ENCODE results near the gene RNF207.

RNF207 gene

DNA sequence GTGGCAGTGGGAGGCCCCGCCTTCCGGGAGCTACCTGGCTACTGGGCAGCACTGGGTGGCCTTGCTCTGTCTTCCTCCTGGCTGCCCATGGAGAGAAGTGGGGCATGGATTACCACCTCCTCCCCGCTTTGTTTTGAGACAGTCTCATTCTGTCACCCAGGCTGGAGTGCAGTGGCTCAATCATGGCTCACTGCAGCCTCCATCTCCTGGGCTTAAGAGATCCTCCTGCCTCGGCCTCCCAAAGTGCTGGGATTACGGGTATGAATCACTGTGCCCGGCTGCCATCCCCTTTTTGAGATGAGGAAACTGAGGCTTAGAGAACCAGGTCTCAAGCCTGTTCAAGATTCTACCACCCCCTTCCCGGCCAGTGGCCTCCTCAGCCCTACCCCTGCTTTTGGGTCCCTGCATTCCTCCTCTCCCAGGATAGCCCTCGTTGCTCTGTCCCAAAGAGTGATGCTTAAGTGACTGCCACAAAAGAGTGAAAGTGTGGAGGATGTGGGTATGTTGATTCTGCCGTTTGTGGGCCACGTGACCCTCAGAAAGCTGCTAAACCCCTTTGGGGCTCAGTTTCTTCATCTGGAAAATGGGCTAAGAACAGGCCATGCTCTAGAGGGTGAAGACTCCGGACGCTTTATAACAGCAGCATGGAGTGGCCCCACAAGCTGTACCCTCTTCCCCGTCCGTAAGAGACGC is 45.9 kb downstream of the RNF207 start:
- no peak for DNase-seq

DNA sequence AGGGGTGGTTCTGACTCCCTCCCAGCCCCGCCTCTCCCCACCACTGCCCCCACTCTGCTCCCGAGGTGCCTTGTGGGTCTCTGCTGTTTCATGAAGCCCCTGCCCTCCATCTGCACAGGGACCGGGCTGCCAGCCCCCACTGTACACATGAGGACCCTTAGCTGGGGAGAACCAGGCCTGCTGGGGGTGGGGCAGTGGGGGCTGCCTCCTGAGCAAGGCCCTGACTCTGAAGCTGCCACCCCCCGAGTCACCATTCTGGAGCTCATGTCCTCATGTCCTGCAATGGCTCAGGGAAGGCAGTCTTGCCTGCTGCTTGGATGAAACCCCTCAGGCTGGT is 46.4 kb downstream of the RNF207 start:
- DNase-seq: no peak

DNA sequence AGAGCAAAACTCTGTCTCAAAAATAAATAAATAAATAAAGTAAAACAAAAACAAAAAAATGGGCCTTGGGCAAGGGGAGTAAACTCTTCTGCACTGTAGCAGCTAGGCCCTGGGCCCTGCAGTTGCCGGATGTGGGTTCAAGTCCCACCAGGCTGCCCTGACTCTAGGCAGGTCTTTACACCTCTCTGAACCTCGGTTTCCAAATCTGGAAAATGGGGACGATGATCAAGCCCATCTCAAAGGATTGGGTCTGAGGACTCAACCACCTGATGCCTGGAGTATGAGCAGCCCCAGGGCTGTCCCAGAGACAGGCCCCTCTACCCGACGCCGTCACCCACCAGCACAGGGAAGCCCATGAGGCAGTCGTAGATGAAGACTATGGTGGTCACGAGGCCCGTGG is 47.5 kb downstream of the RNF207 start:
- no peak for DNase-seq

DNA sequence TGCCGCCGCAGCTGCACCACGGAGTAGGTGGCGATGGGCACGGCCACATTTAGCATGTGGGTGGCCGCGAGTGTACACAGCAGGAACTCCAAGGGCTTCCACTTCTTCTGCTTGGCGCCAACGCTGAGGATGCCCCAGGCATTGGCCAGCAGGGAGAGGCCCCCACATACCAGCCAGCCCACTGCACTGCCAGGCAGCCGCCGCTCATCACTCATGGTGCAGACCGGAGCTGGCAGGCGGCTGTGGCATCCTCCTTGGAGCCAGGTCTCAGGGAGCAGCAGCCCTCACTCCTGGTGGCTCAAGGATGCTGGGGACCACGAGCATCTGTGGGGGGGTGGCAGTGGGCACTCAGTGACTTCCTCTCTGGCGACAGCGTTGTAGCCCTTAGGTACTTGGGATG is 48.8 kb downstream of the RNF207 start:
- DNase-seq: no peak

DNA sequence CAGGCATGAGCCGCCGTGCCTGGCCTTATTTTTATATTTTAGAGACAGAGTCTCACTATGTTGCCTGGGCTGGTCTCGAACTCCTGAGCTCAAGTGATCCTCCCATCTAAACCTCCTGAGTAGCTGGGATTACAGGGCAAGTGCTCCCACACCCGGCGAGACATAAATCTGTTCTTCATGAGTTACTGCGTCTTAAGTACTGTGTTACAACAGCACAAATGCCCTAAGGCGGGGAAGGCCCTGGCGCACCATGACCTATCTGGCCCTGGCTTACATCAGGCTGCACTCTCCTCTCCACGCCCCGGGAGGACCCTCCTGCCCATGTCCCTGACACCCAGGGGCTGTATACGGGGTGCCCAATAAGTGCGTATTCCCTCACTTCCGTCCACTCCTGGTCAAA is 50.7 kb downstream of the RNF207 start:
- DNase-seq: no peak

DNA sequence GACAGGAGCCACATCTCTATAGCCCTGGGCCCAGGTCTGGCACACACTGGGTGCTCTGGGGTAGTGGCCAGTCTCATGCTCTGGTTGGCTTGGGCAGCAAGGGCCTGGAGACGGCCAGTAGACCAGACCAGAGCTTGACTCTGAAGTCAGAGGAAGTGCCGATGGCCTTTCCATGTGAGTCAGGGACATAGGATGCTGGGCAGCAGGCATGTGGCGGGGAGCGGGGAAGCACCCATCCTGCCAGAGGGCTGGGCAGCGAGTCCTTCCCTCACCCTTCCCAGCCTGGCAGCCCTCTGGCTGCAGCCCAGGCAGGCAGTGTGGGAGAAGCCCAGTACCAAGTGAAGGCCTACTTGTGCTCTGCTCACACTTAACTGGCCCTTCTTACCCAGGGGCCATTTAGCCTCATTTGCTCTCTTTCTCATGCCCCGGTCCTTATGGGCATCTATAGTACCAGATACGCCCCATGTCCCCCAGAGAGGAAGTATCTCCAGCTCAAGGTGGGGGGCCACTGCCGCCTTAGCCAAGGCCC is 51.7 kb downstream of the RNF207 start:
- no peak for DNase-seq

DNA sequence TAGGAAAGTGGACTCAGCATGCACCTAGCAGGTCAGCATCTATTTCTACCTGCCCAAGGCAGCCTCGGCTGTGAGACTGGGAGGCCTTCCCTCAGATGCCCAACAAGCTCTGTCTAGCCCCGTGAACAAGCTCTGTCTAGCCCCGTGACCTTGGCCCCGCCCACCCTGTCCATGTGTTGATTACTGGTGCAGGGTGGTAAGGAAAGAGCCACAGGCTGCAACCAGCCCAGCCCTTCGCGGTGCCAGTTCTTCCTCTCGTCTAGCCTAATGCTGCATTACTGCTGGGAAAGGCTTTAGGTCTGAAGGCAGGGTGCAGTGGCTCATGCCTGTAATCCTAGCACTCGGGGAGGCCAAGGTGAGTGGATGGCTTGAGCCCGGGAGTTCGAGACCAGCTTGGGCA is 52.8 kb downstream of the RNF207 start:
- DNase-seq: no peak

DNA sequence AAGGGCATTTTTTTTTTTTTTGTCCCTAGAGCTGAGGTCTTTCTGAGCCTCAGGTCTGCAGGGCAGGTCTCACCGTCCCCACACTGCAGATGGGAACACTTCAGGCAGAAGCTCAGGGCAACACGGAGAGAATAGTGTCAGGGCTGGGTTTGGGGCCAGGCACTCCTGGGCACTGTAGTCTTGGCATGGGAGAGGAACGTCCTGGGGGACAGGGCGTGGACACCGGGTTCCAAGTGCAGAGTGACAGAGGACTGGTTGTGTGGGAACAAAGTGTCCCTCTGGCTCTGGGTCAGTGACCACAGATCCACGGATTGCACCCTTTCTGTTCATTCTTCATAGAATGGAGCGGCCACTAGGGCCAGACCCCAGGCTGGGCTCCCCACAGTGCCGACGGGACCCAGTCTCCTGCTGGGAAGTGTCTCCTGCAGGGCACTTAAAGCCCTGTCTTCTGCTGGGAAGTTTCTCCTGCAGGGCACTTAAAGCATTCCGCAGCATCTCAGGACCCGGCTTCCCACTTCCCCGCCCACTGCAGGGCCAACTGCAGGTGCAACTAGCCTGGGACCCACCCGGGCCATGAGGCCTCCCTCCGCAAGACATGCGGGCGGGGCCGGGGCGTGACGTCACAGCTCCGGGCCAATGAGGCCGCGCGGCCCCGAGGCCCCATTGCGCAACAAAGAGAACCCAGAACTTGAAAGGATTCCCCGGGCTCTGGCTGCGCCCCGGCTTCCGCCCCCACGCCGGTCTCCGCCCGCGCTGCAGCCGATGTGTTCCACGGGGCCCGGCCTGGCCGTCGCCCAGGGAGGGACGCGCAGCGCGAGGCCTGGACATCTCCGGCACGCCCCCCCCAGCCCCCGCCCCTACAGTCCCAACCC is 53.8 kb downstream of the RNF207 start:
- no peak for DNase-seq

DNA sequence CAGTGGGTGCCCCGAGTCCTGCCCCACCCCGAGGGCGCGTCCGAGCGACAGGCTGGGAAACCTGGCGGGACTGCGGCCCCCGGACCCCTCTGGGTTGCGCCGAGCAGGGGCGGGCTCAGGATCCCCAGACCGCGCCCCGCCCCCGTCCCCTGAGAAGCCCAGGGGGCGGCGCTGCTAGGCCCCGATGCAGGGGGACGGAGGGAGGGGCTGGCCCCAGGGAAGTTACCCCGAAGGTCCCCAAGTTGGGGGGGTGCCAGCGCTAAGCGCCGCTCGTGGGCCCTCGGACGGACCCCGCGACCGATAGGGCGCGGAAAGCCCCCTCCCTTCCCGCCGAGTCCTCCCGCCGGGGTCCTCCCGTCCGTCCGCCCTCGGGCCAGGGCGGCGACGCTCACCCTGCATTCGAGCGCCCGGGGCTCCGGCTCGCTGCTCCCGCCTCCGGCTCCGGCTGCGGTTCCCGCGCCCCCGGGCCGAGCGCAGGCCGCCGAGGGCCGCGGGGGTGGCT is 54.6 kb downstream of the RNF207 start:
- no peak for DNase-seq

DNA sequence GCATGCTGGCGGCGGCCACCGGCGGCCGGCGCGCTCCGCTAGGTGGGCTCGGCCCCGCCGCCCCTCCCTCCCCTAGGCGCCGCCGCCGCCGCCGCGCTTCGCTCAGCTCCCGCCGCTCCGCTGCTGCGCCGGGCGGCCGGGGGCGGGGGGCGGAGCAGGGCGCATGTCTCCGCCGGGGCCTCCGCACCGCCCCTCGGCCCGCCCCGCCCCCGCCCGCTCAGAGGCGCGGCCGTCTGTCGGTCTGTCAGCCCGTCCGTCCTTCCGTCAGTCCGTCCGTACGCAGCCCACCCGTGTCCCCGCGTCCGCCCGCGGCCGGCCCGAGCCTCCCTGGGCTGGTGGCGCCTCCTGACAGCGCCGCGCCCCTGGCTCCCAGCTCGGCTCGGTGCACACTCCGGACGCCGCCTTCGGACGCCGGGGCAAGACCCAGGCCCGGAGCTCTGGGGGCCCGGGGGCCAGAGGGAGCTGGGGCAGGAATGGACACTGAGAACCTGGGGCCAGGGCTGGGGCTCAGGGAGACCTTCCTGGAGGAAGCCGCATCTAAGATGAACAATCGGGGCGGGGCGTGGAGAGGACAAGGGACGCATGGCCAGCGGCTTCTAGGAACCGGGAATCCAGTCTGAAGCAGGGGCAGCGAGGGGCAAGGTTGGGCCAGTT is 55.2 kb downstream of the RNF207 start, which contains the start of gene GPR153:
Gene GPR153 (minus strand): TSS at position 138 of the 654 bp plus-strand sequence. CDS start 6,193 bp downstream, outside the sequence.
- no peak for DNase-seq

DNA sequence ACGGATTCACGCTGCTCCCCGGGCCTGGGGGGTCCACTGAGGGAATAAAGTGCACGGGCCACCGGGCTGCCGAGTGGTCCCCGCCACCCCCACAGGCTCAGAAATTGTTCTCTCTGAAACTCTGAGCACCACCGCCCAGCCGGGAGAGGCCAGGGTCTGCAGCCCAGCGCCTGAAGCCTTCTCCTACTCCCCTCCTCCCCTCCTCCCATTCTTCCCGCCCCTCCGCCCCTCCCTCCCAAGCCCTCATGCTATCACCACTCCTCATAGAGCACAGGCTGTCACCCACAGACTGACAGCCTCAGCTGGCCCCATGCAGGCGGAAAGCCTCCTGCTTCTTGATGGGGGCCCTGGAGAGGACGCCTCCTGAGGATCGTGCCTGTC is 55.7 kb downstream of the RNF207 start:
- DNase-seq: peak; percentile 37

DNA sequence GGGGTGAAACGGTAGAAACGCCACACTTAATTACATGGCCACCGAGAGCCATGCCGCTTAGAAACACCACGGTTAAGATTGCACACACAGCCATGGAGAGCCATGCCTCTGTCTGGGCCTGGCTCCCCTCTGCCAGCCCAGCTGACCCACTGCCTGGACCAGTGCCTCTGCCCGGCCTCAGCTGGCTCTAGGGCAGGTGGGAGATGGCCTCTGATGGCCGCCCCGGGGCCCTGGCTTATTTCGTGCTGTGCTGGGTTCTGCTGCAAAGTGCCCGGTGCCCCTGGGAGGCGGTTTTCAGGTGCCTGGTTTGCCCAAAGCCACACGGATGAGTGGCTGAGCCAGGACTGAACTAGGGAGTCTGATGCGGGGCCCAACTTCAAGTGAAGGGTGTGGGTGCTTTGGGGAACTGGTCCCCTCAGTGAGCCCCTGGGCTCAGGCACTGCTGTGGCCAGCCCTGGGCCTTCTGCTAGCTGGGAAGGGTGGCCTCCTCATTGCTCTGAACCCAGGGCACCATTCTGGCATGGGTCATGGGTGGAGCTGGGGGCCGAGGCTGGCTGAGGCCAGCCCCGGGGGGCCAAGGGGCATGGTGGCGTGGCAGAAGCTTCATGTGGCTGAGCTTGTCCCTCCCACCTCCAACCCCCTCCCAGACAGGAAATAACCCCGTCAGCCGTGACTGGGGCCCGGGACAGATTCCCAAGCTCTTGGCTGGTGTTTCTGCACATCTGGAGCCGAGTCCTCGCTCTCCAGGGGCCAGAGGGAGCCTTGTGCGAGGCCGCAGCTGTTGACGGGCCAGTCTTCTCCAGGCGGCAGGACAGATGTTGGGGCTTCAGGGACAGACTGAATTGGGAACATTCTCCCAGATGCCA is 56.9 kb downstream of the RNF207 start:
- DNase-seq: no peak

DNA sequence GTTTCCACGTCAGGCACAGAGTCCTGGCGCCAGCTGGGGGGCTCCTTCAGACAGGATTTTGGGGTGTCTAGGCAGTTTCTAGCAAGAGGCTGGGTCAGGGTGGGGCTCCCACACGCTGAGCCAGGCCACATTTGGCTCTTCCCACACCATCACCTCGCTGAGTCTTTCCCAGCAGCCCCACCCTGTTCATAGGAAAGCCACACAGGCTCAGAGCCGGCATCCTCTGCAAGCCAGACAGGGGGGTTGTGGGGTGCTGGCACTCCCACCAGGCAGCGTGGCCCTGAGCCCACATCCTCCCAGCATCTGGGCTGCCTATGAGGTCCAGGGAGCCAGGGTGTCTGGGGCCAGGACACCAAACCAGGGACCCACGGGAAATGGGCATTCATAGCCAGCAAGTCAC is 57.8 kb downstream of the RNF207 start:
- no peak for DNase-seq

DNA sequence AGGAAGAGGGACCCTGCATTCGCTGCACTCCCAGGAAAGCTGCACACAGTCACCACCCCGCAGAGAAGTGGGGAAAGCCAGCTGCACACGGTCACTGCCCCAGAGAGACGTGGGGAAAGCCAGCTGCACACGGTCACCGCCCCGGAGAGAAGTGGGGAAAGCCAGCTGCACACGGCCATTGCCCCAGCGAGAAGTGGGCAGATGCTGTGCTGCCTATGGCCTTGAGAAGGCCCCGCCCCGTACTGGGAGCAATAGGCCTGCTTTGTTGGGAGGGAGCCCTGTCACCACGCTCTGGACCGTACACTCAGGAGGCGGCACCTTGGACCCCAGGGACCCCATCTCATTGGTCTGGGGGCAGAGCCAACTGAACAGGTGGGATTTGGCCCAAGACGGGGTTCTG is 59.2 kb downstream of the RNF207 start:
- DNase-seq: no peak

DNA sequence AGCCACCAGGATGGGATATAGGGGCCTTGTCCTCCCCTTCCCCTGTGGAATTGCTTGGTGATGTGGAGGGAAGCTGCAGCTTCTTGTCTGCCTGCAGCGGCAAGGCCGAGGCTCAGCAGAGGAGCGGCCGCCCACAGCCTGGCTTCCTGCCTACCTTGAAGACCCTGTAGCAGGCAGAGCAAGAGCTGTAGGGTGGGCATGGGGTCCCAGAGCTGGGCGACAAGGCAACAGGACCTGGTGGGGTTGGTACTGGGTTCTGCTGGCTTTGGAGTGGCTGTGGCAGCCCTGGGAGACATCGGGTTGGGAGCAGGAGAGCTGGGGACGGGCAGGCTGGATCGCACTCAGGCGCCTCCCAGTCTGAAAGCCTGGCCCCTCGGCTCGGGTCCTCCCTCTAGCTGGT is 60.7 kb downstream of the RNF207 start:
- DNase-seq: no peak

DNA sequence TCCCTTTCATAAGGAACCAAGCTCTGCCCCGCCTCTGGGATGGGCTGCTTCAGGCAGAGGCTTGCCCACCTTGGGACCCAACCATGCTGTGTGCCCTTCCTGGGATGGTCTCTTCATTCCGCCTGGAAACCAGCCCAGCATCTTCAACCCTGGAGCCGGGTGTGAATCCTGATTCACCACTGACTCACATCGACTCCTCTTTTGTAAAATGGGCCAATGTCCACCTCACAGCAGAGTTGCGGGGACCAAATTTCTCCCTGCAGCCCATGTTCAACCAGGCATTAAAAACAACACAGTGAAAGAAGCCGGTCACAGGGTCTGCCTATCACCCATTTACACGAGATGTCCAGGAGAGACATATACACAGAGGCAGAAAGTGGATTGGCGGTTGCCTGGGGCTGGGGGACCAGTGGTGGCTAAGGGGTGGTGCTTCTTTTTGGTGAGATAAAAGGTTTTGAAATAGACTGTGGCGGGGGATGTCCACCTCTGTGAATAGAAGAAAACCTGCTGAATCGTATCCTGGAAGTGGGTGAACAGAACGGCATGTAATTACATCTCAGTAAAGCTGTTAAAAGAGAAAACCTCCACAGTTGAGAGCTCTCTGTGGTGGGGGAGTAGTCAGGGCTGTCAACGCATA is 61.9 kb downstream of the RNF207 start:
- no peak for DNase-seq

DNA sequence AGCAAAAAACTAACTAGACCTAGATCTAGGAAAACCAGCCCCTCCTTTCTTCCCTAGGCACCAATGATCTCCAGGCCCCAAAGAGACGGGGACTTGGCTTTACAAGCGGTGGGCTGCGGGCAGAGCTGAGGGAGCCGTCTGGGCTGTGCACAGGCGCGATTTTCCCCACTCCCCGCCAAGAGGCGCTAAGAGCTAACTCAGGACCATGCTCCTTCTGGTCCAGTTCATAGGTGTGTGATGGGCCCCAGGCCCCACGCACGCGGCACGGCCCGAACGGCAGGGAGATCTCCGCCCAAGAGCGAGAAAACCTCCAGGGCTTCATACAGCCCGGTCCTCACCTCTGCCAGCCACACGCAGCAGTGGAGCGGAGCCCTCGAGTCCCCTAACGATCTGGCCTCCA is 62.5 kb downstream of the RNF207 start:
- DNase-seq: peak; percentile 33

DNA sequence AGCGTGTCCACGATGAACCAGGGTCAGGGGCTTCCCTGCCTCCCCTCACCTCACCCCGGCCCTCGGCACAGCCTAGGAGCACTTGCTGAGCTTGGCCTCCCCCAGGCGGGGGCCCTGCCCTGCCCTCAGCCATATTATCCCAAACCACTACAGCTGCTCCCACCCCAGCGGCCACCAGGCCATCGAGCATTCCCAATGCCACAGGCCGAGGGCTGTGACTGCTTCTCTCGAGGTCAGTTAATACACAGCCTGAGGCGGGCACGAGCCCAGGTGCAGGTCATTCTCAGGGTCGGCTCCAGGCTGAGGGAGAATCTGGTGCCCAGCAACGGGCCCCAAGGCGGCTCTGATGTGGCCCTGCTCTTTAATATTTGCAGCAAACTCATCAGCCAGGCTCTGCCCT is 63.4 kb downstream of the RNF207 start:
- DNase-seq: no peak

DNA sequence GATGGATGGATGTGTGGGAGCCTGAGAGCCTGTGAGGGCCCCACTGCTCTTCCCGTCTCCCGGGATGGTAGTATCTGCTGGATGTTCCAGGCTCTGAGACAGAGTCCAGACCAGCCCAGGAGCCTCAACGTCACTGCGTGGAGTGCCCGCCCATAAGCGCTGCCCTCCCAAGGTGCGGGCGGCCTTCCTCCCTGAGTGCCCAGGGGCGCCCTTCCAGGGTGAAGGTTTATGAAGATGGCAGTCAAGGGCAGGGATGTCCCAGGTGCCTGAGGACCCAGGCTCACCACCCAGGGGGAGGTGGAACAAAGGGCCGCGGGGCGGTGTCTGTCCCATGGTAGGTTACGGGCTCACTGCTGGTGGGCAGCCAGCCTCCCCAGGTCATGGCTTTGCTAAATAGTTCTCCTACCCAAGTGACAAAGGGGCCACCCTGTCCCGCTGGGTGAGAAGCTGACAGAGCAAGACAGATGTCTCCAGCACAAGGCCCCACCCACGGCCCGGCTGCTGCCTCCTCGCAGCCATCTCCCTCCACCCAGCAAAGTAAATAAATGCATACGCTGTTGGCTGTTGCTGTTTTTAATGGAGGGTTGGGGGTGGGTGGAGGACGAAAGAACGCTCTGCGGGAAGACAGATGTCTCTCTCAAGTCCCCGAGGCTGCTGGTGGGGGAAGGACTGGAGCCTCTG is 63.9 kb downstream of the RNF207 start:
- DNase-seq: peak; percentile 88

DNA sequence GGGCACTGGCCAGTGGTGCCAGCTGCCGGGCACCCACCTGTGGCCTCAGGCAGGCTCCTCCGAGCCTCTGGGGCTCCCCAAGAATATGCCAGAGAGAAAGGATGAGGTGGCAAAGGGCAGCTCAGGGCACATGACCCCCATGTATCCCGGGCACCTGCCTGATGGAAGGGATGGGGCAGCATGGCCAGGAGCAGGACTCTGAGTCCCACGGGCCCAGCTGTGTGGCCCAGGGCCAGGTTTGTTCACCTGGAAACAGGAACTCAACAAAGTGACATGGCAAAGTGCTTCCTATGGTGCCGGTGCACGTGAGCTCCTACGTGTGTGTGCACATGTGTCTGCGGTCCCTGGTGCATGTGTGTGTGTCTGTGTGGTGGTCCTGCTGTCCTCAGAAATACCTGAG is 64.5 kb downstream of the RNF207 start:
- no peak for DNase-seq

All from NCI-H1694 treated with DMSO at 0.1 percent for 48 hours (cell line).